ENCODE data around the gene CDK14.

DNA sequence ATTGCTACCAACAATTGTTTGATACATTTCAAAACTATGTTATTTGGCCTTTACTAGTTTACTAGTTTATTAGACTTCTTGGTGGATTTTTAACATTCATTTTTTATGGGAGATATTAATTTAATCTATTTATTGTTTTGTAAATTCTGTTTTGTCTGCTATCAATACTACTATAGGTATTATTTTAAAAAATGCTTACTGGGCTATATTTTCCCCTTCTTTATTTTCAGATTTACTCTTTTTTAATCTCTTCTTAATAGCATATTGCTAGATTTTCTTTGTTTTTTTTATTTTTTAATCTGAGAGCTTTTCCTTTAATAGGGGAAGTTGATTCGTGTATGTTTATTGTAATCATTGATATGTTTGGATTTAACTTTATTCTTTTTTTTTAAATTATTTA, 147.5 kb downstream of the CDK14 start:
- TF ChIP-seq TEAD4 (IDR thresholded peaks at IDR 0.05) (no peak), TCF12 (IDR thresholded peaks at IDR 0.05; ENCODE audit: low read depth) (no peak), YY1 (IDR thresholded peaks at IDR 0.05; ENCODE audit: low read depth) (no peak), CREB1 (IDR thresholded peaks at IDR 0.05; ENCODE audit: low read depth) (no peak), CEBPB (IDR thresholded peaks at IDR 0.05) (no peak)
- TF ChIP-seq, protein P1, sequence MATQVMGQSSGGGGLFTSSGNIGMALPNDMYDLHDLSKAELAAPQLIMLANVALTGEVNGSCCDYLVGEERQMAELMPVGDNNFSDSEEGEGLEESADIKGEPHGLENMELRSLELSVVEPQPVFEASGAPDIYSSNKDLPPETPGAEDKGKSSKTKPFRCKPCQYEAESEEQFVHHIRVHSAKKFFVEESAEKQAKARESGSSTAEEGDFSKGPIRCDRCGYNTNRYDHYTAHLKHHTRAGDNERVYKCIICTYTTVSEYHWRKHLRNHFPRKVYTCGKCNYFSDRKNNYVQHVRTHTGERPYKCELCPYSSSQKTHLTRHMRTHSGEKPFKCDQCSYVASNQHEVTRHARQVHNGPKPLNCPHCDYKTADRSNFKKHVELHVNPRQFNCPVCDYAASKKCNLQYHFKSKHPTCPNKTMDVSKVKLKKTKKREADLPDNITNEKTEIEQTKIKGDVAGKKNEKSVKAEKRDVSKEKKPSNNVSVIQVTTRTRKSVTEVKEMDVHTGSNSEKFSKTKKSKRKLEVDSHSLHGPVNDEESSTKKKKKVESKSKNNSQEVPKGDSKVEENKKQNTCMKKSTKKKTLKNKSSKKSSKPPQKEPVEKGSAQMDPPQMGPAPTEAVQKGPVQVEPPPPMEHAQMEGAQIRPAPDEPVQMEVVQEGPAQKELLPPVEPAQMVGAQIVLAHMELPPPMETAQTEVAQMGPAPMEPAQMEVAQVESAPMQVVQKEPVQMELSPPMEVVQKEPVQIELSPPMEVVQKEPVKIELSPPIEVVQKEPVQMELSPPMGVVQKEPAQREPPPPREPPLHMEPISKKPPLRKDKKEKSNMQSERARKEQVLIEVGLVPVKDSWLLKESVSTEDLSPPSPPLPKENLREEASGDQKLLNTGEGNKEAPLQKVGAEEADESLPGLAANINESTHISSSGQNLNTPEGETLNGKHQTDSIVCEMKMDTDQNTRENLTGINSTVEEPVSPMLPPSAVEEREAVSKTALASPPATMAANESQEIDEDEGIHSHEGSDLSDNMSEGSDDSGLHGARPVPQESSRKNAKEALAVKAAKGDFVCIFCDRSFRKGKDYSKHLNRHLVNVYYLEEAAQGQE (IDR thresholded peaks at IDR 0.05; ENCODE audit: low read depth), result no peak
- TF ChIP-seq, protein P2, sequence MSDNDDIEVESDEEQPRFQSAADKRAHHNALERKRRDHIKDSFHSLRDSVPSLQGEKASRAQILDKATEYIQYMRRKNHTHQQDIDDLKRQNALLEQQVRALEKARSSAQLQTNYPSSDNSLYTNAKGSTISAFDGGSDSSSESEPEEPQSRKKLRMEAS (IDR thresholded peaks at IDR 0.05), result no peak
